HepG2 (cell line): Measurements from ENCODE around the gene ARHGDIA. TPM values are rescaled to one million over a fixed set of nuclear protein-coding genes. Genes with fewer than 3 reads are reported as not detected.
A peak's percentile ranks its signal among the peaks of the same experiment; 100 is the strongest.

Experiments
- DDIT3 ChIP-seq: sonication (generic); formaldehyde crosslinking; IDR thresholded peaks from 2 replicates; pipeline ENCODE4 v1.4.0; 2020; ENCODE audit warnings: mild to moderate bottlenecking, missing genetic modification reagents
- DZIP1 ChIP-seq: sonication (generic); formaldehyde crosslinking; IDR thresholded peaks from 2 replicates; pipeline ENCODE4 v1.5.0; 2020; ENCODE audit warnings: mild to moderate bottlenecking, missing genetic modification reagents
- EP300 ChIP-seq, 3 experiments: sonication (generic) in 1 of 3; formaldehyde crosslinking in 1 of 3; IDR thresholded peaks; 2 replicates each; pipeline versions ENCODE4 v1.5.1 to v1.6.1; 2011 to 2020; ENCODE audit warnings: low read depth in 2 of 3, low read length in 2 of 3, borderline replicate concordance in 1 of 3, improper control_type of control experiment in 1 of 3, mild to moderate bottlenecking in 1 of 3, missing genetic modification reagents in 1 of 3, moderate library complexity in 1 of 3
- KAT8 ChIP-seq: IDR thresholded peaks from 2 replicates; pipeline ENCODE4 v1.6.1; 2016; ENCODE audit warnings: missing genetic modification reagents, missing compliant biosample characterization
- PATZ1 ChIP-seq: sonication (generic); formaldehyde crosslinking; IDR thresholded peaks from 2 replicates; pipeline ENCODE4 v1.4.0; 2020; ENCODE audit warnings: missing genetic modification reagents
- PRDM15 ChIP-seq: sonication (generic); formaldehyde crosslinking; IDR thresholded peaks from 2 replicates; pipeline ENCODE4 v1.4.0; 2020; ENCODE audit warnings: missing genetic modification reagents
- ZFP90 ChIP-seq: sonication (generic); formaldehyde crosslinking; IDR thresholded peaks from 2 replicates; pipeline ENCODE4 v1.8.0; 2022; ENCODE audit warnings: missing genetic modification reagents, mild to moderate bottlenecking, inconsistent platforms, borderline replicate concordance
- ZNF275 ChIP-seq: sonication (generic); formaldehyde crosslinking; IDR thresholded peaks from 2 replicates; pipeline ENCODE4 v1.8.0; 2022; ENCODE audit warnings: missing genetic modification reagents, mild to moderate bottlenecking, inconsistent platforms, borderline replicate concordance
- ZNF44 ChIP-seq: sonication (generic); formaldehyde crosslinking; IDR thresholded peaks from 2 replicates; pipeline ENCODE4 v1.5.1; 2020; ENCODE audit warnings: mild to moderate bottlenecking, missing genetic modification reagents
- ZNF549 ChIP-seq: sonication (generic); formaldehyde crosslinking; IDR thresholded peaks from 2 replicates; pipeline ENCODE4 v1.5.0; 2020; ENCODE audit warnings: missing genetic modification reagents
- ZNF567 ChIP-seq: sonication (generic); formaldehyde crosslinking; IDR thresholded peaks from 2 replicates; pipeline ENCODE4 v1.8.1; 2023; ENCODE audit warnings: mild to moderate bottlenecking, missing genetic modification reagents, borderline replicate concordance
- ZNF639 ChIP-seq: conservative IDR thresholded peaks from 2 replicates; pipeline ENCODE4 v1.6.1; 2018; ENCODE audit warnings: missing genetic modification reagents
- ZNF703 ChIP-seq: sonication (generic); formaldehyde crosslinking; IDR thresholded peaks from 2 replicates; pipeline ENCODE4 v1.5.1; 2020; ENCODE audit warnings: missing genetic modification reagents, mild to moderate bottlenecking, moderate library complexity, borderline replicate concordance
- ZNF883 ChIP-seq: sonication (generic); formaldehyde crosslinking; IDR thresholded peaks from 2 replicates; pipeline ENCODE4 v1.5.1; 2020; ENCODE audit warnings: mild to moderate bottlenecking, missing genetic modification reagents; ENCODE audit errors: not compliant biosample characterization
- polyA plus RNA-seq, 8 experiments: library from polyadenylated mRNA; depleted of rRNA in 3 of 8; stranded (reverse) in 7 of 8; unstranded in 1 of 8; fragments of >200 nt; fragmentation: Illumina TruSeq in 4 of 8; extraction: Trizol in 4 of 8; gene quantifications; 2 replicates each; pipeline versions ENCODE4 v1.2.1 to v1.2.3, GENCODE V29; 2011 to 2016; ENCODE audit warnings: low read depth in 4 of 8, missing spikeins in 1 of 8, mixed read lengths in 1 of 8; ENCODE audit not compliant: insufficient read depth in 1 of 8
- total RNA-seq, 5 experiments: library from RNA; depleted of rRNA; stranded (reverse); fragments of >200 nt; fragmentation: Illumina TruSeq; extraction: Trizol; gene quantifications; 2 replicates each; pipeline ENCODE4 v1.2.3, GENCODE V29; 2016; ENCODE audit warnings: low read depth in 1 of 5

The ARHGDIA gene
- total and polyA plus RNA-seq, 2 of the 13 experiments (the other 11 are each of a cell fraction or from before 2014, with no cell fraction given): 40.0 to 64.0 TPM

- TF ChIP-seq PRDM15 (CRISPR knock-in tag): 0 out of 2 replicates have a peak, but pooled peaks have one; percentile 30
- peak; percentile 83; the same call in 1 of the 2 replicates for TF ChIP-seq ZNF567 (CRISPR knock-in tag)
- no peak; the same call in 1 of the 2 replicates for TF ChIP-seq ZNF703 (CRISPR knock-in tag)
- 0 out of 2 replicates have a peak, but pooled peaks have one; percentile 37 for TF ChIP-seq ZNF275 (CRISPR knock-in tag)
- no peak for TF ChIP-seq ZNF549 (CRISPR knock-in tag)
- TF ChIP-seq ZFP90 (CRISPR knock-in tag): peak; percentile 79
- peak; percentile 74 for TF ChIP-seq PATZ1 (CRISPR knock-in tag)
- no peak for TF ChIP-seq DZIP1 (CRISPR knock-in tag)
- no peak for TF ChIP-seq KAT8 (CRISPR knock-in tag)
- TF ChIP-seq DDIT3 (CRISPR knock-in tag): no peak
- TF ChIP-seq EP300 (IDR thresholded peaks at IDR 0.05; ENCODE audit: low read depth in 2 of 2, low read length in 2 of 2): no peak
- TF ChIP-seq EP300 (CRISPR knock-in tag; IDR thresholded peaks at IDR 0.05; ENCODE audit: borderline replicate concordance): no peak
- 0 out of 2 replicates have a peak, but pooled peaks have one; percentile 26 for TF ChIP-seq ZNF44 (CRISPR knock-in tag)
- TF ChIP-seq ZNF639 (CRISPR knock-in tag): 0 out of 2 replicates have a peak, but pooled peaks have one; percentile 21
- TF ChIP-seq ZNF883: no peak
Observed at GRCh38 chr17:81869221-81870130, 1.7 kb downstream of the ARHGDIA start (continued).
